H1 (cell line): Measurements from ENCODE around the gene HK2. TPM values are rescaled to one million over a fixed set of nuclear protein-coding genes. Genes with fewer than 3 reads are reported as not detected.
"Not testable (repeated sequence)": the region's sequence is repeated elsewhere in the genome, so short reads cannot be mapped to it uniquely, and the experiment has no call there.

ENCODE experiments used
- CTCF ChIA-PET: fragments of 300-600 bp; sonication (Branson Sonifier 250); formaldehyde crosslinking; loops from one replicate; lab custom pipeline; 2021; ENCODE audit not compliant: partially characterized antibody; lab: Charles Lee
- POLR2A ChIA-PET: fragments of 300-600 bp; sonication (Branson Sonifier 250); formaldehyde crosslinking; loops from one replicate; lab custom pipeline; 2021; ENCODE audit warnings: inconsistent platforms; ENCODE audit not compliant: partially characterized antibody; lab: Charles Lee
- DNase-seq, 2 experiments: peaks; one replicate each; pipeline versions ENCODE4 v3.0.0 to v3.0.0-alpha.2; 2010 to 2022; ENCODE audit warnings: low spot score in 2 of 2, low read depth in 1 of 2, mixed read lengths in 1 of 2
- FAIRE-seq: peaks from 2 replicates; lab custom pipeline; 2011; peaks lifted over from hg19 to GRCh38; lab: Jason Lieb, UNC
- H2AFZ ChIP-seq: 2 replicates; pipeline ENCODE4 v1.8.1; 2012; ENCODE audit warnings: low read length, inconsistent platforms
- H2AK5ac ChIP-seq: 2 replicates; pipeline ENCODE4 v1.6.1; 2013; ENCODE audit warnings: low read depth, low read length
- H2BK120ac ChIP-seq: replicated peaks from 2 replicates; pipeline ENCODE3; 2013; ENCODE audit warnings: low read depth, low read length, inconsistent platforms
- H2BK12ac ChIP-seq: 2 replicates; pipeline ENCODE4 v1.6.1; 2013; ENCODE audit warnings: low read depth, low read length
- H2BK15ac ChIP-seq: 2 replicates; pipeline ENCODE4 v1.6.1; 2013; ENCODE audit warnings: low read length
- H2BK20ac ChIP-seq: 2 replicates; pipeline ENCODE4 v1.6.1; 2013; ENCODE audit warnings: low read length
- H2BK5ac ChIP-seq: 2 replicates; pipeline ENCODE4 v1.6.1; 2013; ENCODE audit warnings: low read depth, low read length
- H3K14ac ChIP-seq: 2 replicates; pipeline ENCODE4 v1.6.1; 2013; ENCODE audit warnings: inconsistent platforms; ENCODE audit not compliant: insufficient read length
- H3K18ac ChIP-seq: 2 replicates; pipeline ENCODE4 v1.6.1; 2013; ENCODE audit warnings: low read length; ENCODE audit errors: extremely low read depth
- H3K23ac ChIP-seq: 2 replicates; pipeline ENCODE4 v1.6.1; 2013; ENCODE audit warnings: inconsistent platforms; ENCODE audit not compliant: insufficient read length
- H3K23me2 ChIP-seq: 2 replicates; pipeline ENCODE4 v1.6.1; 2013; ENCODE audit warnings: low read depth, low read length
- H3K27ac ChIP-seq: 2 replicates; pipeline ENCODE4 v1.6.1; 2011; ENCODE audit warnings: low read depth, low read length, inconsistent platforms
- H3K27me3 ChIP-seq, 4 experiments: replicated peaks in 1 of 4; 1 replicate in 1 of 4; 2 replicates in 3 of 4; pipeline versions ENCODE4 v1.6.1 to v1.8.1; 2011 to 2013; ENCODE audit warnings: low read length in 3 of 4, mild to moderate bottlenecking in 3 of 4, inconsistent platforms in 2 of 4, mixed read lengths in 2 of 4, moderate library complexity in 1 of 4; ENCODE audit not compliant: control insufficient read depth in 3 of 4, insufficient read depth in 3 of 4; ENCODE audit errors: extremely low read depth in 1 of 4
- H3K36me3 ChIP-seq, 4 experiments: 2 replicates each; pipeline versions ENCODE4 v1.6.1 to v1.8.1; 2011 to 2013; ENCODE audit warnings: mild to moderate bottlenecking in 4 of 4, low read length in 3 of 4, moderate library complexity in 2 of 4, control low read depth in 1 of 4, inconsistent platforms in 1 of 4; ENCODE audit not compliant: insufficient read depth in 4 of 4, control insufficient read depth in 2 of 4
- H3K4ac ChIP-seq: replicated peaks from 2 replicates; pipeline ENCODE3; 2013; ENCODE audit warnings: low read length, low read depth, mixed read lengths, inconsistent platforms; ENCODE audit not compliant: insufficient read length
- H3K4me1 ChIP-seq, 4 experiments: replicated peaks in 1 of 4; 1 replicate in 1 of 4; 2 replicates in 3 of 4; pipeline versions ENCODE4 v1.6.1 to v1.8.1; 2011 to 2013; ENCODE audit warnings: low read length in 3 of 4, inconsistent platforms in 2 of 4, mixed read lengths in 1 of 4; ENCODE audit not compliant: insufficient read depth in 4 of 4, control insufficient read depth in 3 of 4
- H3K4me2 ChIP-seq, 2 experiments: 2 replicates each; pipeline versions ENCODE4 v1.6.1 to v1.8.1; 2011 to 2013; ENCODE audit warnings: low read depth in 2 of 2, low read length in 2 of 2, control low read depth in 1 of 2, inconsistent platforms in 1 of 2, mild to moderate bottlenecking in 1 of 2; ENCODE audit not compliant: insufficient read depth in 1 of 2
- H3K4me3 ChIP-seq, 4 experiments: fragments of 200-600, 300-600 bp in 1 of 4; sonication (generic), shearing (Covaris generic), sonication (Bioruptor Twin) in 1 of 4; 2 replicates each; pipeline versions ENCODE4 v1.5.1 to v1.8.1; 2011 to 2016; ENCODE audit warnings: low read length in 4 of 4, low read depth in 3 of 4, control low read depth in 2 of 4, inconsistent platforms in 2 of 4, mild to moderate bottlenecking in 2 of 4, mixed read lengths in 1 of 4, moderate library complexity in 1 of 4; ENCODE audit not compliant: insufficient read depth in 2 of 4; ENCODE audit errors: extremely low read depth in 1 of 4
- H3K56ac ChIP-seq: replicated peaks from 2 replicates; pipeline ENCODE3; 2013; ENCODE audit warnings: low read depth, mild to moderate bottlenecking, mixed read lengths, low read length, inconsistent platforms; ENCODE audit not compliant: insufficient read length
- H3K79me1 ChIP-seq: 2 replicates; pipeline ENCODE4 v1.6.1; 2013; ENCODE audit warnings: low read depth, low read length, control low read depth
- H3K79me2 ChIP-seq, 2 experiments: 2 replicates each; pipeline versions ENCODE4 v1.6.1 to v1.8.1; 2012 to 2013; ENCODE audit warnings: low read length in 2 of 2, mild to moderate bottlenecking in 2 of 2, inconsistent platforms in 1 of 2; ENCODE audit not compliant: insufficient read depth in 2 of 2, control insufficient read depth in 1 of 2
- H3K9ac ChIP-seq, 4 experiments: replicated peaks in 1 of 4; 1 replicate in 1 of 4; 2 replicates in 3 of 4; pipeline versions ENCODE4 v1.6.1 to v1.8.1; 2011 to 2013; ENCODE audit warnings: low read depth in 3 of 4, low read length in 3 of 4, control low read depth in 2 of 4, mild to moderate bottlenecking in 2 of 4, moderate library complexity in 2 of 4, inconsistent platforms in 1 of 4; ENCODE audit errors: extremely low read depth in 1 of 4
- H3K9me3 ChIP-seq, 2 experiments: 2 replicates each; pipeline versions ENCODE4 v1.6.1 to v1.8.1; 2012 to 2013; ENCODE audit warnings: mild to moderate bottlenecking in 2 of 2, moderate library complexity in 2 of 2, control low read depth in 1 of 2, inconsistent platforms in 1 of 2, low read depth in 1 of 2, low read length in 1 of 2, mixed read lengths in 1 of 2; ENCODE audit not compliant: insufficient read depth in 2 of 2
- H4K20me1 ChIP-seq, 2 experiments: replicated peaks in 1 of 2; 2 replicates each; pipeline versions ENCODE3 to v1.8.1; 2011 to 2013; ENCODE audit warnings: inconsistent platforms in 2 of 2, low read length in 2 of 2, mild to moderate bottlenecking in 1 of 2; ENCODE audit not compliant: insufficient read depth in 2 of 2, control insufficient read depth in 1 of 2
- H4K5ac ChIP-seq: 2 replicates; pipeline ENCODE4 v1.6.1; 2013; ENCODE audit warnings: low read length, low read depth, mixed read lengths, inconsistent platforms; ENCODE audit not compliant: insufficient read length
- H4K8ac ChIP-seq: 2 replicates; pipeline ENCODE4 v1.8.0; 2013; ENCODE audit warnings: mild to moderate bottlenecking, moderate library complexity, low read length, inconsistent platforms; ENCODE audit not compliant: insufficient read depth; ENCODE audit errors: extremely low read depth
- H4K91ac ChIP-seq: replicated peaks from 2 replicates; pipeline ENCODE3; 2013; ENCODE audit warnings: low read length, mixed read lengths, inconsistent platforms; ENCODE audit not compliant: insufficient read length
- WGBS, 2 experiments: shearing (Covaris generic) in 1 of 2; methylation state at CpG; one replicate each; pipeline versions ENCODE4 v1.1.6 to v1.1.7; 2013 to 2015; ENCODE audit warnings: low lambda C conversion rate in 2 of 2, mixed read lengths in 2 of 2, inconsistent platforms in 1 of 2, low coverage in 1 of 2, missing lambda C conversion rate in 1 of 2; ENCODE audit not compliant: insufficient replicate concordance in 2 of 2, insufficient coverage in 1 of 2, insufficient read length in 1 of 2; ENCODE audit errors: extremely low coverage in 1 of 2, missing lambda C conversion rate in 1 of 2; 5-methylcytosine and 5-hydroxymethylcytosine counted together
- polyA plus RNA-seq, 7 experiments: library from polyadenylated mRNA; depleted of rRNA in 3 of 7; stranded (reverse) in 5 of 7; unstranded in 2 of 7; fragments of >200 nt in 5 of 7; fragments of 200-250 nt in 2 of 7; gene quantifications; 1 replicate in 5 of 7; 2 replicates in 1 of 7; 4 replicates in 1 of 7; pipeline versions ENCODE4 v1.2.1 to v1.2.3, GENCODE V29; 2011 to 2013; ENCODE audit warnings: missing spikeins in 2 of 7, mixed read lengths in 2 of 7
- total RNA-seq: library from RNA; stranded (reverse); fragmentation: NEBNext Ultra II Directional; extraction: Animal tissue kit (Norgen Biotek cat#: 25700); gene quantifications from 2 replicates; pipeline ENCODE4 v1.2.1, GENCODE V29; 2021

HK2 gene
- total and polyA plus RNA-seq, 2 of the 8 experiments (the other 6 are each of a cell fraction or from before 2014, with no cell fraction given): 22.1 to 61.9 TPM

- H3K23ac ChIP-seq, FAIRE-seq, H2BK20ac ChIP-seq, CTCF ChIA-PET, H3K23me2 ChIP-seq, H4K20me1 ChIP-seq, H3K27ac ChIP-seq, H2BK120ac ChIP-seq, H2AFZ ChIP-seq, POLR2A ChIA-PET, H3K79me2 ChIP-seq, H3K9me3 ChIP-seq, H3K79me1 ChIP-seq, H3K4me1 ChIP-seq, H3K4ac ChIP-seq, H3K56ac ChIP-seq, H3K18ac ChIP-seq, H3K27me3 ChIP-seq, H4K5ac ChIP-seq, H2BK5ac ChIP-seq, DNase-seq, H3K9ac ChIP-seq, H3K14ac ChIP-seq, H4K8ac ChIP-seq, H3K4me3 ChIP-seq, H2AK5ac ChIP-seq, H2BK15ac ChIP-seq, H3K4me2 ChIP-seq, H4K91ac ChIP-seq, H2BK12ac ChIP-seq: not testable (repeated sequence)
- 89% methylated on average over 3 of the region's 4 CpGs; no CpG with 5 or more reads in 1 of the 2 experiments for WGBS, 2 experiments
- peaks cover 24 to 52% (median 47%) of the 10 kb centered on the region in 4 experiments for H3K36me3 ChIP-seq
These were observed 57.9 kb downstream of the HK2 start for GRCh38 chr2:74891816-74892215.
